GM18873 (cell line): ENCODE measurements around the gene SRCIN1.

Experiments
- ATAC-seq: cut with Tn5 transposase; IDR thresholded peaks from one replicate; pipeline ENCODE4 v1.9.1; 2021; ENCODE audit warnings: mild to moderate bottlenecking, moderate library complexity, moderate number of reproducible peaks; ENCODE audit not compliant: unreplicated experiment, low FRiP score

The SRCIN1 gene

DNA sequence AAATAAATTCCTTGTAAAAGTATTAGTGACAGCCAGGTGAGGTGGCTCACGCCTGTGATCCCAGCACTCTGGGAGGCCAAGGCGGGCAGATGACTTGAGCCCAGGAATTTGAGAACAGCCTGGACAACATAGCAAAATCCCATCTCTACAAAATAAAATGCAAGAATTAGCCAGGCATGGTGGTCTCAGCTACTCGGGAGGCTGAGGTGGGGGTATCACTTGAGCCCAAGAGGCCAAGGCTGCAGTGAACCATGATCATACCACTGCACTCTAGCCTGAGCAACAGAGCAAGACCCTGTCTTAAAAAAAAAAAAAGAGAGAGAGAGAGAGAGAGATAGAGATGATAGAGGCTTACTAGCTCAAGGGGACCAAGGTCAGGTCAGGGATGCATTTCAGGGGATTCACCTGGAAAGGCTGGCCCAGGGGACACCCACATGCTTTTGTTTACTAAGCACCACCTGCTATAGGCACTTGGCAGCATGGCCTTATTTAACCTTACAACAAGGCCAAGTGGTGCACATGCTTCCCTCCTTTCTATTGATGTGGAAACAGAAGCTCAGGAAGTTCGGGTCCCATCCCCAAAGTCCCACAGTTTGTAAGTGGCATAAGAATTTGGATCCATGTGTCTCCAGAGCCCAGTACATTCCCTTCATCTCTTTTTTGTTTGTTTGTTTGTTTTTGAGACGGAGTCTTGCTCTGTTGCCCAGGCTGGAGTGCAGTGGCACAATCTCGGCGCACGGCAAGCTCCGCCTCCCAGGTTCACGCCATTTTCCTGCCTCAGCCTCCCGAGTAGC is 12.4 kb upstream of the SRCIN1 start:
- ATAC-seq: no peak

DNA sequence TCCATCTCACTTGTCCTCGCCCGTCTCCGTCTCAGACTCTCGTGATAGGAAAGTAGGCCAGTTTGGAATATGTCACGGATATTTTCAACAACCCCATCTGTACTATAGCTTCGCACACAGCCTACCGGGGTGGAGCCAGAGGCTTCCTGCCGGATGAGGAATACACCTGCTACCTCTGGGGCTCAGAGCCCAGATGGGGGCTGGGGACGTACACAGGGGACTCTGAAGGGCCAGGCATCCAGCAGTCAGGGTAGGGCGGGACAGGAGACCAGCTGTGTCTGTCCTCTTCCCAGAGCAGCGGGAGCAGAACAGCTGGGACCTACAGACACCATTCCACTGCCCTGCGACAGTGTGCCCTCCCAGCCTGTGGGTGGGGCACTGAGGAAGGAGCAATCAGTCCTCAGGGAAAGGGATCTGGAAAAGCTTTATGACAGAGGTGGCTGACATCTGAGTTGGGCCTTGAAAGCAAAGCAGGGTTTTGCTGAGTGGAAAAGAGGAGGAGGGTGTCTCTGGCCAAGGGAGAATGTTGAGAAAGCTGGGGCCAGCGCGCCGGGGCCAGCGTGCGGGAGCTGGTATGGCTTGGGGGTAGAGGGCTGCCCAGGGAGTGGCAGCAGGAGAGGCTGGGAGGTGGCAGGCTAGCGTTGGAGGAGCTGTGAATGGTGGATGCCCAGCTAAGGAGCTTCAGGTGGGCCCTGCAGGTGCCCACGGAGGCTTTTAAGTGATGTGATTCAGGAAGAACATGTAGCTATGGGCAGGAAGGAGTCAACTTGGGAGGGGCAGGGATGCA is 11.5 kb upstream of the SRCIN1 start:
- ATAC-seq: no peak

DNA sequence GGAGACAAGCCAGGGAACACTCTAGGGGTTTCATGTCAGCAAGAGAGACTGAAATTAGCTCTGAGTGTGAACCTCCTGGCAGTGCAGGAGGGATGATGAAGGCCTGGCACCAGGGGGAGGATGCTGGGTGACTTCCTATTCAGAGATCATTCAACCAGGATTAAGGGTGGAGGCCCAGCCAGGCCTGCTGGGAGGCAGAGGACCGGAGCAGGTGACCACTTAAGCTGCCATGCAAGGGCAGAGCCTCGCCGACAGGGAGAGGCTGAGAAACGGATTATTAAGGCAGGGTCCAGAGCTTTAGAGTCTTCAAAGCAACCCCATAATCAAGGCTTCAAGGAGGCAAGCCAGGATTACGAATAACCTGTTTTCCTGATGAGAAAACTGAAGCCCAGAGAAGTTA is 10.6 kb upstream of the SRCIN1 start:
- ATAC-seq: no peak

DNA sequence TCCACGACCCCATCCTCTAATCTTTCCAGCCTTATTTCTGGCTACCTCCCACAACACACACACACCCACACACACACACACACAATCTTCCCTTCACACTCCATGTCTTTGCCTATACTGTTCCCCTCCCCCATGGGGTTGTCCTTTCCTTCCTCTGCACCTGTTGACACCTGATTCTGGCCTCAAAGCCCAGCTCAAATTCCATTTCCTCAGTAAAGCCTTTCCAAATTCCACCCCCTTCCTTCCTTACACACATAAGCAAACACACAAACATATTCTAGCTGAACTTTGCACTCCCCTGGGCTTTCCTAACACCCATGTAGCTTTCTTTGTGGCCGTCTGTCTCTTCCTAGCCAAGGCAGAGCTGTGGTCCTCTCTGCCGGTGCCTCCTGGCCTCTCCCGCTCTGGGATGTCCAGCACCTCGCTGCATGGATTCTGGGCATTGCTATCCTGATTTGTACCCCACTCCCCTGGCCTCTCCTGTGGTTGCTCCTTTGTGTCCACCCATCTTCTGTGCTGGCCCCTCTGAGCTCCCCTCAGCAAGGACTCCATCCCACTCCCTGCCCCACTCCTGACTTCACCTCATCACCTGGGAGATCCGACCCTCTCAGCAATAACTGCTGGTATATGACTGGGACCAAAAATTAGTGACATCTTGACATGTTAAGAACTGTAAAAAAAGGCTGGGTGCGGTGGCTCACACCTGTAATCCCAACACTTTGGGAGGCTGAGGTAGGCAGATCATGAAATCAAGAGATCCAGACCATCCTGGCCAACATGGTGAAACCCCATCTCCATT is 8.4 kb upstream of the SRCIN1 start:
- no peak for ATAC-seq

DNA sequence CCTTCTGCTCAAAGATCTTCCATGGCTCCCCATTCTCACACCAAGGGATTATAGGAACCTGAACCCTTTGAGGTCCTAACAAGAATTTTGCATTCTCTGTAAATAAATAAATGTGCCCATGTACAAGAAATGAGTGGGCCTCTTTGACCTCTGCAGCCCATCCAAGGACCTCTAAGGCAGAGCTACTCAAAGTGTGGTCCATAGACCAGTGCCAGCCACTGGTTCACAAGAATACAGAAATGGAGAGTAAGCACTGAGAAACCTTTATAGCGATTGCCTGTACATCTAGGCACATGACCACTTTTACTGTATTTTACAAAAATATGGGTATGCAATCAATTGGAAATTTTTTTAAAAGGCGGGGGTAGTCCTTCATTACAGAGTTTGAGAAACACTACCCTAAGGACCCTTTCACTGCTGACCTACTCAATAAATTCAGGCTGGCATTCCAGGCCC is 7.8 kb upstream of the SRCIN1 start:
- ATAC-seq: no peak

DNA sequence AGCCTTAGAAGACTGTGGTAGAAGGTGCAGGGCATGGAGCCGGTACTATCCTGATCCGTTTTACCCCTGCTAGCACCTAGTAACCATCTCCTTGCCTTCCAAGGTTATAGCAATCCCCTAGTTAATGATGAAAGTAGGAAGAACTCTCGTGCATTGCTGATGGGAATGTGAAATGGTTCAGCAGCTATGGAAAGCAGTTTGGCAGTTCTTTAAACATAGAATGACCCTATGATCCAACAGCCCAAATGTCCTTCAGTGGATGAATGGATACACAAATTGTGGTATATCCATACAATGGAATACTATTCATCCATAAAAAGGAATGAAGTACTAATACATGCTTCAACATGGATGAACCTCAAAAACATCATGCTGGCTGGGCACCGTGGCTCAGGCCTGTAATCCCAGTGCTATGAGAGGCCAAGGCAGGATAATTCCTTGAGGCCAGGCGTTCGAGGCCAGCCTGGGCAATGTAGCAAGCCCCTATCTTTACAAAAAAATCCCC is 6.2 kb upstream of the SRCIN1 start:
- ATAC-seq: no peak

DNA sequence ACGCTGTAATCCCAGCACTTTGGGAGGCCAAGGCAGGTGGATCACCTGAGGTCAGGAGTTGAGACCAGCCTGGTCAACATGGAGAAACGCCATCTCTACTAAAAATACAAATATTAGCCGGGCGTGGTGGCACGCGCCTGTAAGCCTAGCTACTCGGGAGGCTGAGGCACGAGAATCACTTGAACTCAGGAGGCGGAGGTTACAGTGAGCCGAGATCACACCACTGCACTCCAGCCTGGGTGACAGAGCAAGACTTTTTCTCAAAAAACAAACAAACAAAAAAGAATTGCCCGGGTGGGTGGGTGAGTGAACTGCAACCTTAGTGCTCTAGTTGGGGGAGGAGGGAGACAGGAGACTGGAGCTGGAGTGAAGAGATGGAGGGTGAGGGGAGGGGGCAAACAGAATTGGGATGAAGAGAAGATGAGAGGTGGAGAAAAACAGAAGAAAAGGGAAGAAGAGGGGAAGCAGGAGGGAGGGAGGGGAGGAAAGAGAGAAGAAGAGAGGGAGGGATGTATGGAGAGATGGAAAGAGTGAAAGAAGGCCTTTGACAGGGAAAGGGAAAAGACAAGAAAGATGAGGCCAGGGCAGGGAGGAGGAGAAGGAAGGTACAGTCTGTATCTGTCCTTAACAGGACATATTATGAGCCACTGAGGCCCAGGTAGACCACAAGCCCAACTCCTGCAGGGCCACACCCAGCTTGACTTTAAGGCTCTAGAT is 5.5 kb upstream of the SRCIN1 start:
- ATAC-seq: no peak

DNA sequence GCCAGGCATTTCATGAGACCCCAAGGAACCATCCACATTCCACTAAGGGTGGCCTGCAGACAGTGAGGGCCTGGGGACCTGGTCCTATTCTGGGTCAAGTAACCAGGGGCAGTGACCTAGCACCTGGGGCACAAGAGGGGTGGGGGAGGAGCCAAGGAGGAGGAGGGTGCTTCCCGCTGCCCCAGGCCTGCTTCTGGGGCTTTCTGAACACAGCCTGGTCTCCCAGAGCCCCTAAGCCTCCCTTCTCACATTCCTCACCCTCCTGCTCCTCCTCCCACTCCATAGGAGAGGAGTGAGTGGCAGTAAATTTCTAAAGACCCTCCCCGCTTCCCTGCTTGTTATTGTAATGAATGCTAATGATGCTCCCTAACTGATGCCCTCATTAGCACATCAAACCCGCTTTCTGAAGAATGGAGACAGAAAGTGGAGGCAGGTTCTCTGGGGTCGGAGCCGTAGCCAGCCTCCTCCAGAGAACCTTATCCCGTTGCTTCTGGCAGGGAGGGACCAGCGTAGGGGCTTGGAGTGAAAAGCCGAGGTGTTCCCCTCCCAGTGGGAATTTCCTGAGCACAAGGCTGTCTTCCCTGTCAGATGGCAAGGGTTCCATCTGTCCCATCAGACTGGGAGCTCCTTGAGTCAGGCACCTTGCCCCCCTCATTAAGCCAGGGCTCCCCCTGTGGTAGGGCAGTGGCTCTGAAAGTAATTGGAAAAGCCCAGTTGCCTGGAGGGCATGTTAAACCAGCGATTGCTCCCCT is 3.7 kb upstream of the SRCIN1 start:
- no peak for ATAC-seq

DNA sequence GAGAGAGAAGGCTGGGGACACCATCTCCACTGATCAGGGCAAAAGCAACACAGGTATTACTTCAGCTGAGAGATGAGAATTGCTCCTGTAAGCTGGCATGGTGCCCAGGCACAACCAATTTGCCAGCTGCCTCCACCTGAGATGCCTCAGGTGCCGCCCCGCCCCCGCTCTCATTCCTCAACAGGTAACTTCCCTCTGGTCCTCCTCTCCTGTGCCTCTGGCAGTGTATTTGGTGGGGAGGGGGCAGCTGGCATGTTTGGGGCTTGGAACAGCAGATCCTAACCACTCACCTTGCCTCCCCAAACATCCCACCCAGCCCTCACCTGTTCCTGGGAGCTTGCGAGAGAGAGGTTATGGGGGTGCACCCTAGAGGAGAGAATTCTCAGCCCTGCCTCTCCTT is 2.9 kb upstream of the SRCIN1 start:
- no peak for ATAC-seq

DNA sequence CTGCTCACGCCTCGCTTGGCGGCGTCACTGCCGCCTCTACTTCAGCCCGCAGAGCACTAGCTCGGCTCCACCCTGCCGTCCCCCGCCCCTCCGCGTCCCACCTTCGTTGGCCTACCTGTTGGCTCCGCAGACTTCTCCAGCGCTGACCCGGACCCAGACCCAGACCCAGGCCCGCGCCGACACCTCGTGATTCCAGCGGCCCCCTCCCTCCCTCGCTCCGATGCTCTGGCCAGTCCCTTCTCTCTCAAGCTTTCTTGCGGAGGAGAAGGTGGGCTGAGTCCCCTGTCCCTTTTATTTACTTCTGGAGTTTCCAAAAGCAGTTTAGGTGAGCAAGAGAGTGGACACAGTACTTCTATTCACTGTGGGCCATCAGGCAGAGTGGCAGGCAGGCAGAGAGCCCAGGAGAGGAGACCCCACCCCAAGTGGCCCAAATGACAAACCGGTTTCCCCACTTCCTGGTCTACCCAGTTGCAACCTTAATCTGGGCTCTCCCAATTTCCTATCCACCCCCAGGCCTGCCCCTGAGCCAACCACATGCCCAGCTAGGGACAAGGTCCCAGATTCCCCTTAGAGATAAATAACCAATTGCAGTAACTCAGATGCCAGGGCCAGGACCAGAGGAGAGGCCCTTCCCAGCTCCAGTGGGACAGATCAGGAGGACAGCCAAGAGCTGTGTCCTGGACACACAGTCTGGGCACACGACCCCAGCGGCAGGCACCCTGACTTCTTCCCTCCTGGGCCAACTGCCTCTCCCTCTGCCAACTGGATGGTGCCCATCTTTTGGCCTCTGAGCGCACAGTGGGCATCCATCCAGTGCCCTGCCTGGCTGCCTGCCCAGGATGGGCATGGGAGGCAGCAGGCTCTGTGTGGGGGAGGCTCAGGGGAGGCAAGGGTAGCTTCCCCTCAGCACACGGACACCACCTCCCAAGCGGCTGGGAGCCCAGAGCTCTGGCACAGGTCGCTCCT is 1.2 kb upstream of the SRCIN1 start:
- ATAC-seq: no peak

DNA sequence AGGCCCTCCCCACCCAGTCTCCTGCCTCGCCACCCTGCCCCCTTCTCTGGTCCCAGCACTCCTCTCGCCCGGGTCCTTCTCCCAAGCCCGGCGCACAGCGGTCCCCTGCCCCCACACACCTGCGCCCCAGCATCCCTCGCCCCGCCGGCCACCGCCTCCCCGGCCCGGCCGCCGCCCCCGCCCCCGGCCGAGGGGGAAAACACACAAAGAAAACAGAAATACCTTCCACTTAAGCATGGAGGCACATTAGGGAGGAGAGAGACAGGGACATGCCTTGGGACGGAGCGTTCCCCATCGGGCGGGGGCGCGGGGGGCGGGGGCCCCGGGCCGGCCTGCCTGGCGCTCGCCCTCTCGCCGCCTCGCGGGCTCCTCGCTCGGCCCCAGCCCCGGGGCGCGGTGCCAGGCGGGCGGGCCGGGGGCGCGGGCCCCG is 326 bp downstream of the SRCIN1 start:
- no peak for ATAC-seq

DNA sequence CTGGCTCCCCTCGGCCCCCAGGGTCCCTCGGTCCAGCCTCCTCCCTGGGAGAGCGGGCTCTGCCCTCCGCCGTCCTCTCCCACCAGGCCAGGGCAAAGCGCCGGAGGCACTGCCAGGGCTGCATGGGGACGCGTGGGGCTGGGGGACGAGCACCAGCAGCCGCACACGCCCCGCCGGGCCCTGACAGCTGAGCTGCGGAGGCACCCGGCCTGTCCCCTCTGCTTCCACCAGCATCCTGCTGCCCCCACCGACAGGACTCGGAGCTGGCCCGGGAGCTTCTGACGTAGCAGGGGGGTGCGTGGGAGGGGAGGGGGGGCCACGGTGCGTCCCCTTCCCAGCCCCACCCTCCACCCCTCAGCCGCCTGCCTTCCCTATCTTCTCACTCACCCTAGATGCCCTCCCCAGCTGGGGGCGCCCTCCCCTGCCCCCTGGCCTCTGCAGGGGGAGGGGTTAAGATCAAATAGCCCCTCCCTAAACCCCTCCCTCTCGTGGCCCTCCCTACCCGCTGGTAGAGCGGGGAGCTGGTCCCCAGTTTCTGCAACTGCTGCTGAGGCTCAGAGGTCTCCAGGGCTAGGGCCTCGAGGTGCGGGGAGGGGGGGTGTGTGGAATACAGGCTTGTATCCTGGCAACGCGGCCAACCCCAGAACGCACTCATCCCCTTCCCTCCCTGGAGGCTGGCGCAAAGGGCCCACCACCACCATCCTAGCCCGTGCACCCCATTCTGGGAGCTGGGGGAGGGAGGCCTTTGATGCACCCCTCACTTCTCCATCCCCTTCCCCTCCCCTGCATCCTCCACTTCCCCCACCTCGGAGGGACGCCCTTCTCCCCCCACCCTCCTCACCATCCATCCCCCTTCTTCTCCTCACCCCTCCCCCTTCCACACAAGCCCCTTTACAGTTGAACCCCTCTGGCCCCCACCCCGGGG is 1.0 kb downstream of the SRCIN1 start:
- ATAC-seq: no peak

DNA sequence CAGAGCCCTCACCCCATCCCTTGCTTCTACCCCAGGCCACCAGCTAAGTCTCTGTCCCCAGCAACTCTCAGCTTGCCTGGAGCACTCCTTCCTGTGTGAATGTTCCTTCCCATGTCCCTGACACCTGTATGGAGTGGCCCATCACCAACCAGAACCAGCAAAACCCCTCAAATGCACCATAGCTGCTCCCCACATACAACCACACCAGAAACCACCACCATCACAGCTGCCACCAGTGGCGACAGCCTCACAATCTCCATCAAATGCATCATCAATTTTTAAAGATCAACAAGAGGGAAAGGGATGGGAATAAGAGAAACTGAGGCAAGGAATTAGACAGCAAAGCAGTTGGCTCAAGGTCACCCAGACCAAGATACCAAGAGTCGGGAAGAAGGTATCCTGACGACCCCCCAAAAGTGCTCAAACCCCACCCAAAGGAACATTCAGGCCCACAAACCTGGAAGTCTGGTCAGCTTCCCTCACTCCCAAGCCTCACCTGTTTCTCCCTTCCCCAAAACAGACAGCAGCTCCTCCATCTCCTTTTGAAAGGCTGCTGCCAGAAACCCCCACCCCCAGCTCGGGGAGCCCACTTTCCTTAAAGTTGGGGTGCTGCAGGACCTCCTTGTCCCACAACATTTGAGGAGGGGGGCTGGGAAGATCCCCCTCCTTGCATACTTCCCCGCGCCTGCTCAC is 1.8 kb downstream of the SRCIN1 start:
- no peak for ATAC-seq

DNA sequence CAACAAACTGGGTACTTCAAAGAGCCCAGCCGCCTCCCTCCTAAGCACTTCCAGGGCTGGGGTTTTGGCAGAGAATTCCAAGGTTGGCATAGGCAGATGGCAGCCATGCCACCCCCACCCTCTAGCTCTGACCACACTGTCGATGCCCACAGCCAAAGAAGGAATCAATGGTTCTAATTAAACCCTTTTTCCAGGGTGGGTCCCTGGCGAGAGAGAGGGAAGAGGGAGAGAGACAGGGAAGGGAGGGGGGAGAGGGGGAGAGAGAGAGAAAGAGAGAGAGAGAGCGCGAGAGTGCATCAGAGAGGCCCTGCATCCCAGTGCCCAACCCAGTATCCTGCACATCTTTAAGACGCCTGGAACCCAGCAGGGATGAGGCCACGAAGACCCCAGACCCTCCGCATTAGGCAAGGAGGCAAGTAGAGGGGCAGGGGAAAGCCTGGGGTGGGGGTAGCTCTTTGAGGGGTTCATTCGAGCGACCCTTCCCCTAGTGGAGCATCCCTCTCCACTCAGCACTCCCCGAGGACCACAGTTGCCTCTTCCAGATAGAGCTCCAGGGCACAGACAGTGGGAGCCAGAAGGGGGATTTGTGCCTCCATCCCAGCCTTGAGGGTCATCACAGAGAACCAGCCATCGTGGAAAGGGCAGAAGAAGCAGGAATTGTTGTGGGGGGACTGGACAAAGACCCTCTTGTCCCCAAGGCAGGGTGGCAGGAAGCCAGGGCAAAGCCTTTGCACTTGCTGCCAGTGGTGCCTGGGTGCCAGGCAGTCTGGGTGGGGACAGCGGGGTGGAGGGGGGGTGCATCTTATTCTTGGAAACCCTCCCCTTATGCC is 2.6 kb downstream of the SRCIN1 start:
- no peak for ATAC-seq

DNA sequence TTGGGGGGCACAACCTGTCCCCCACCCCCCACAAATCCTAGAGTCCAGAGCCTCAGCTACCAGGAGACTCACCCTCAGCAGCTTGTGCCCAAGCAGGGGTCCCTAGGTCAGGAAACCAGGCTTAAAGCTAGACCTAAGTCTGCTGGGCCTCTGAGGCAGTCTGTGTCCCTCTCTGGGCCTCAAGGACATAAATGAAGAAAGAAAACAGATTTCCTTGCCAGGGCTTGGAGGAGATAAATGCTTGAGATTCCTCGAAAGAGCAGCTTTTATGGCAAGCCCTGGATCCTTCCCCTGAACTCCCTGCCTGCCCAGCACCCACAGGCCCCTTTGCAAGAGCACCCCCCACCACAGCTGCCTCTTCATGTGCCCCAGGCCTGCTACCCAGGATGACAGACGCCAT is 3.3 kb downstream of the SRCIN1 start:
- ATAC-seq: no peak
